Nephron (organoid): ENCODE measurements around the gene SPDYE1.

Experiments
- H3K27ac Mint-ChIP-seq, 3 experiments: 2 replicates each; pipeline ENCODE4 v1.8.0; 2020; ENCODE audit warnings: mixed read lengths in 3 of 3, mild to moderate bottlenecking in 2 of 3, moderate library complexity in 1 of 3
- H3K27me3 Mint-ChIP-seq: 2 replicates; pipeline ENCODE4 v1.8.0; 2021; ENCODE audit warnings: low read depth, mild to moderate bottlenecking, moderate library complexity, mixed read lengths
- H3K36me3 Mint-ChIP-seq: 2 replicates; pipeline ENCODE4 v1.8.0; 2020; ENCODE audit warnings: low read depth, mixed read lengths
- H3K4me1 Mint-ChIP-seq: 2 replicates; pipeline ENCODE4 v1.8.0; 2020; ENCODE audit warnings: mixed read lengths
- H3K4me3 Mint-ChIP-seq, 3 experiments: 2 replicates each; pipeline ENCODE4 v1.8.0; 2020; ENCODE audit warnings: mild to moderate bottlenecking in 3 of 3, mixed read lengths in 3 of 3, moderate library complexity in 2 of 3
- H3K9me3 Mint-ChIP-seq: 2 replicates; pipeline ENCODE4 v1.8.0; 2020; ENCODE audit warnings: mixed read lengths
- CTCF ChIP-seq, 3 experiments: fragments of 200-600 bp; sonication (generic); IDR thresholded peaks; one replicate each; pipeline ENCODE4 v1.5.0; 2021; ENCODE audit warnings: antibody characterized with exemption in 3 of 3; ENCODE audit not compliant: unreplicated experiment in 3 of 3

SPDYE1 gene

DNA sequence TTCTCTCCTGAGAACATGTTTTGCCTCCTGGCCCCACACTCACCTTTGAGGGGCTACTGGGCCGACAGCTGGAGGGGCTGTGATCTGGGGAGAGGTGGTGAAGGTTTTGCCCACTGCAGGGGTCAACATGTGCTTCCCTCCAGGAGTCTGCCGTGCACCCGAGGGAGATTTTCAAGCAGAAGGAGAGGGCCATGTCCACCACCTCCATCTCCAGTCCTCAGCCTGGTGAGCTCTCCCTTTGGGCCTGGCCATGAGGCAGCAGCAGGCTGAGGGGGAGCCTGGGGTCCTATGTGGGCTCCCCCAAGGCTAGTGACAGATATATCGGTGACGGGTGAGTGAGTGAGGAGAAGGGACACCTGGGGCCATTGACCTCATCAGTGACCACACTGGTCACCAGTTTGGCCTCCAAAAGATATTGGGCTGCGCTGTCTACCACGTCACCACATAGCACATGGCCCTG is 61.1 kb downstream of the SPDYE1 start:
- Mint-ChIP-seq H3K4me3 (no peak overlapping the region), H3K27ac (no peak overlapping the region), H3K27me3 (no peaks in the 10 kb centered on the region), H3K9me3 (no peaks in the 10 kb centered on the region), H3K4me1 (no peaks in the 10 kb centered on the region), H3K36me3 (peaks cover 57% of the 10 kb centered on the region)
- TF ChIP-seq CTCF (IDR thresholded peaks at IDR 0.05; ENCODE audit: unreplicated experiment in 3 of 3), result no peak

GRCh38 chr7:44059219-44060090 is 61.8 kb downstream of the SPDYE1 start:
- H3K4me1 Mint-ChIP-seq, result peaks cover 4% of the 10 kb centered on the region
- no peak for TF ChIP-seq CTCF (IDR thresholded peaks at IDR 0.05; ENCODE audit: unreplicated experiment in 3 of 3)
- no peaks in the 10 kb centered on the region for H3K9me3 Mint-ChIP-seq
- no peaks in the 10 kb centered on the region for H3K27me3 Mint-ChIP-seq
- no peak overlapping the region for H3K27ac Mint-ChIP-seq
- peaks cover 53% of the 10 kb centered on the region for H3K36me3 Mint-ChIP-seq
- no peak overlapping the region for H3K4me3 Mint-ChIP-seq
